IMR-90 (cell line): Measurements from ENCODE around the gene GUCY2C. TPM values are rescaled to one million over a fixed set of nuclear protein-coding genes. Genes with fewer than 3 reads are reported as not detected.
"Not testable (repeated sequence)": the region's sequence is repeated elsewhere in the genome, so short reads cannot be mapped to it uniquely, and the experiment has no call there.

ENCODE experiments used
- ATAC-seq: fragments of 200-7000 bp; cut with Tn5 transposase; 2 replicates; pipeline ENCODE4 v1.9.1; 2020; ENCODE audit warnings: low read depth, mild to moderate bottlenecking, moderate library complexity
- BruUV-seq: library from RNA; stranded (reverse); fragments of 400-500 nt; replicated peaks from 2 replicates; lab custom pipeline; 2021; lab: Mats Ljungman, UMichigan
- CTCF ChIA-PET: fragments of 300-600 bp; formaldehyde crosslinking; extraction: SDS; loops from one replicate; lab custom pipeline; 2021; ENCODE audit warnings: antibody characterized with exemption; lab: Yijun Ruan, JAX
- POLR2A ChIA-PET: fragments of 300-600 bp; sonication (Branson Sonifier 250); formaldehyde crosslinking; loops from one replicate; lab custom pipeline; 2022; ENCODE audit warnings: antibody characterized with exemption; ENCODE audit not compliant: unreplicated experiment; lab: Charles Lee
- DNase-seq: peaks from one replicate; pipeline ENCODE4 v3.0.0; 2013
- H2AFZ ChIP-seq: replicated peaks from 2 replicates; pipeline ENCODE3; 2013; ENCODE audit warnings: low read length, mild to moderate bottlenecking; ENCODE audit not compliant: poor library complexity
- H2AK5ac ChIP-seq: 2 replicates; pipeline ENCODE4 v1.6.1; 2013; ENCODE audit warnings: low read depth, low read length, inconsistent platforms
- H2AK9ac ChIP-seq: replicated peaks from 2 replicates; pipeline ENCODE3; 2013; ENCODE audit warnings: mild to moderate bottlenecking, low read depth, low read length, moderate library complexity; ENCODE audit not compliant: poor library complexity
- H2BK120ac ChIP-seq: 2 replicates; pipeline ENCODE4 v1.6.1; 2013; ENCODE audit warnings: low read depth, low read length, inconsistent platforms
- H2BK15ac ChIP-seq: 3 replicates; pipeline ENCODE4 v1.6.1; 2013; ENCODE audit warnings: low read depth, low read length, inconsistent platforms
- H2BK20ac ChIP-seq: 2 replicates; pipeline ENCODE4 v1.6.1; 2013; ENCODE audit warnings: low read depth, mild to moderate bottlenecking, inconsistent platforms, low read length, moderate library complexity
- H2BK5ac ChIP-seq: 2 replicates; pipeline ENCODE4 v1.6.1; 2013; ENCODE audit warnings: mild to moderate bottlenecking, low read depth, low read length, inconsistent platforms; ENCODE audit not compliant: poor library complexity, severe bottlenecking
- H3K14ac ChIP-seq: replicated peaks from 2 replicates; pipeline ENCODE4 v1.6.1; 2013; ENCODE audit warnings: low read depth, low read length, inconsistent platforms
- H3K18ac ChIP-seq: 2 replicates; pipeline ENCODE4 v1.6.1; 2013; ENCODE audit warnings: low read depth, low read length, control low read depth
- H3K23ac ChIP-seq: 2 replicates; pipeline ENCODE4 v1.6.1; 2013; ENCODE audit warnings: low read depth, low read length, inconsistent platforms
- H3K27ac ChIP-seq: 2 replicates; pipeline ENCODE4 v1.5.1; 2013; ENCODE audit warnings: mild to moderate bottlenecking, control low read depth, low read length; ENCODE audit not compliant: insufficient read depth
- H3K27me3 ChIP-seq: 2 replicates; pipeline ENCODE4 v1.6.1; 2013; ENCODE audit warnings: low read length; ENCODE audit not compliant: control insufficient read depth, insufficient read depth
- H3K36me3 ChIP-seq: 2 replicates; pipeline ENCODE4 v1.6.1; 2013; ENCODE audit warnings: low read length, mixed read lengths; ENCODE audit not compliant: control insufficient read depth, insufficient read depth
- H3K4ac ChIP-seq: 2 replicates; pipeline ENCODE4 v1.6.1; 2013; ENCODE audit warnings: low read depth, low read length, inconsistent platforms
- H3K4me1 ChIP-seq: 2 replicates; pipeline ENCODE4 v1.6.1; 2013; ENCODE audit warnings: low read length, mixed read lengths; ENCODE audit not compliant: control insufficient read depth, insufficient read depth
- H3K4me2 ChIP-seq: 2 replicates; pipeline ENCODE4 v1.6.1; 2013; ENCODE audit warnings: low read depth, mild to moderate bottlenecking, control low read depth, low read length, moderate library complexity
- H3K4me3 ChIP-seq: 2 replicates; pipeline ENCODE4 v1.5.1; 2013; ENCODE audit warnings: low read depth, mild to moderate bottlenecking, control low read depth, low read length, moderate library complexity; ENCODE audit not compliant: insufficient read depth
- H3K56ac ChIP-seq: 2 replicates; pipeline ENCODE4 v1.6.1; 2013; ENCODE audit warnings: low read length, inconsistent platforms; ENCODE audit not compliant: insufficient read depth; ENCODE audit errors: extremely low read depth
- H3K79me1 ChIP-seq, 2 experiments: 2 replicates each; pipeline ENCODE4 v1.6.1; 2013; ENCODE audit warnings: low read length in 2 of 2, inconsistent platforms in 1 of 2, low read depth in 1 of 2
- H3K9ac ChIP-seq: 2 replicates; pipeline ENCODE4 v1.6.1; 2013; ENCODE audit warnings: low read depth, low read length, control low read depth
- H3K9me1 ChIP-seq: 2 replicates; pipeline ENCODE4 v1.6.1; 2013; ENCODE audit warnings: low read length, inconsistent platforms; ENCODE audit not compliant: insufficient read depth
- H3K9me3 ChIP-seq: 2 replicates; pipeline ENCODE4 v1.6.1; 2013; ENCODE audit warnings: low read length; ENCODE audit not compliant: control insufficient read depth, insufficient read depth
- H4K20me1 ChIP-seq: 2 replicates; pipeline ENCODE4 v1.6.1; 2013; ENCODE audit warnings: low read length, inconsistent platforms; ENCODE audit not compliant: insufficient read depth
- H4K5ac ChIP-seq: 2 replicates; pipeline ENCODE4 v1.6.1; 2013; ENCODE audit warnings: mild to moderate bottlenecking, low read depth, low read length, control low read depth
- H4K8ac ChIP-seq, 2 experiments: 2 replicates each; pipeline ENCODE4 v1.6.1; 2013; ENCODE audit warnings: low read depth in 2 of 2, low read length in 2 of 2, control low read depth in 1 of 2, inconsistent platforms in 1 of 2
- H4K91ac ChIP-seq: 2 replicates; pipeline ENCODE4 v1.6.1; 2013; ENCODE audit warnings: low read depth, low read length, inconsistent platforms; ENCODE audit not compliant: insufficient read depth
- WGBS, 2 experiments: methylation state at CpG; one replicate each; pipeline versions ENCODE4 v1.1.5 to v1.1.7; 2013; ENCODE audit warnings: missing lambda C conversion rate in 2 of 2; ENCODE audit not compliant: insufficient read length in 1 of 2; ENCODE audit errors: extremely low coverage in 2 of 2; 5-methylcytosine and 5-hydroxymethylcytosine counted together
- dilution Hi-C: fragments of 300-500 bp; cut with HindIII; formaldehyde crosslinking; loops from one replicate; pipeline ENCODE4 v1.14.3; 2018; ENCODE audit warnings: low sequenced_read_pairs; ENCODE audit not compliant: unreplicated experiment
- in situ Hi-C: fragments of 300-500 bp; cut with MboI; formaldehyde crosslinking; loops from 3 replicates; pipeline ENCODE4 v1.14.3; 2019; ENCODE audit warnings: low sequenced_read_pairs, inconsistent platforms, mixed read lengths
- intact Hi-C: fragments of 100-400 bp; cut with micrococcal nuclease; formaldehyde crosslinking; loops from 2 replicates; pipeline ENCODE4 v1.10.0; 2022
- polyA plus RNA-seq, 3 experiments: library from polyadenylated mRNA; depleted of rRNA; stranded (reverse); fragments of >200 nt; gene quantifications; 2 replicates each; pipeline ENCODE4 v1.2.3, GENCODE V29; 2012; ENCODE audit warnings: low replicate concordance in 1 of 3
- total RNA-seq: library from RNA; depleted of rRNA; stranded (reverse); fragments of >200 nt; gene quantifications from 2 replicates; pipeline ENCODE4 v1.2.3, GENCODE V29; 2012

The GUCY2C gene
- total and polyA plus RNA-seq, 2 of the 4 experiments (the other 2 are of a cell fraction): not detected

DNA sequence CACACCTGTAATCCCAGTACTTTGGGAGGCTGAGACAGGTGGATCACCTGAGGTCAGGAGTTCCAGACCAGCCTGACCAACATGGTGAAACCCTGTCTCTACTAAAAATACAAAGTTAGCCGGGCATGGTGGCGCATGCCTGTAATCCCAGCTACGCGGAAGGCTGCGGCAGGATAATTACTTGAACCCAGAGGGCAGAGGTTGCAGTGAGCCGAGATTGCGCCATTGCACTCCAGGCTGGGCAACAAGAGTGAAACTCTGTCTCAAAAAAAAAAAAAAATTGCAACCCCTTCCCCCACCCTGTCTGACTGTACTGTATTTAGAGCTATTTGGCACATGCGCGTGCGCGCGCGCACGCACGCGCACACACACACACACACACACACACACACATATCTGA lies 40.0 kb upstream of the GUCY2C start:
- H3K4me3 ChIP-seq, BruUV-seq, H2BK5ac ChIP-seq, H3K14ac ChIP-seq, H4K91ac ChIP-seq, H2BK15ac ChIP-seq, H2BK120ac ChIP-seq, H3K27ac ChIP-seq, H3K4me2 ChIP-seq, H3K4ac ChIP-seq, H3K27me3 ChIP-seq, H3K18ac ChIP-seq, H3K9me3 ChIP-seq, H3K9me1 ChIP-seq, POLR2A ChIA-PET, DNase-seq, ATAC-seq, H4K8ac ChIP-seq, H4K20me1 ChIP-seq, H3K4me1 ChIP-seq, dilution Hi-C loops, in situ Hi-C loops, CTCF ChIA-PET, H3K23ac ChIP-seq, H3K79me1 ChIP-seq, H3K56ac ChIP-seq, H2BK20ac ChIP-seq, H4K5ac ChIP-seq, H3K36me3 ChIP-seq, H2AK5ac ChIP-seq, H2AFZ ChIP-seq, H3K9ac ChIP-seq, H2AK9ac ChIP-seq: not testable (repeated sequence)
- 57% methylated on average over 7 of the region's 16 CpGs; no CpG with 5 or more reads in 1 of the 2 experiments for WGBS, 2 experiments
- intact Hi-C loops: loop anchor here (10.0 kb wide), 1 partner anchor 418 kb away; no protein-coding TSS in a partner anchor
